WERI-Rb-1 (cell line): ENCODE results near the gene DNAH8.

Experiments
- DNase-seq: peaks from one replicate; pipeline ENCODE4 v3.0.0-alpha.2; 2020
- H3K27ac ChIP-seq: fragments of 250-450 bp; sonication (Bioruptor Pico); 2 replicates; pipeline ENCODE4 v1.5.1; 2020; ENCODE audit warnings: mild to moderate bottlenecking, moderate library complexity
- H3K27me3 ChIP-seq: fragments of 250-450 bp; sonication (Bioruptor Pico); 2 replicates; pipeline ENCODE4 v1.5.1; 2021; ENCODE audit warnings: mild to moderate bottlenecking, low read depth, moderate library complexity; ENCODE audit not compliant: insufficient read depth, severe bottlenecking
- H3K36me3 ChIP-seq: fragments of 250-450 bp; sonication (Bioruptor Pico); 2 replicates; pipeline ENCODE4 v1.5.1; 2020; ENCODE audit warnings: mild to moderate bottlenecking, moderate library complexity
- H3K4me3 ChIP-seq: 2 replicates; pipeline ENCODE4 v1.5.1; 2011; ENCODE audit warnings: low read depth, mild to moderate bottlenecking, control low read depth, low read length
- H3K9me3 ChIP-seq: fragments of 250-450 bp; sonication (Bioruptor Pico); 2 replicates; pipeline ENCODE4 v1.5.1; 2021; ENCODE audit warnings: mild to moderate bottlenecking, moderate library complexity; ENCODE audit not compliant: severe bottlenecking
- TF ChIP-seq, protein P1 (sequence below): IDR thresholded peaks from 2 replicates; pipeline ENCODE4 v1.5.1; 2011; ENCODE audit warnings: low read depth, mild to moderate bottlenecking, control low read depth, inconsistent platforms, low read length

Gene DNAH8

GRCh38 chr6:38716825-38717224, 1.7 kb downstream of the DNAH8 start:
- no peak for DNase-seq
- Histone ChIP-seq H3K27ac (no peak overlapping the region), H3K36me3 (no peaks in the 10 kb centered on the region), H3K4me3 (no peak overlapping the region), H3K9me3 (no peaks in the 10 kb centered on the region), H3K27me3 (no peaks in the 10 kb centered on the region)
- TF ChIP-seq, protein P1, sequence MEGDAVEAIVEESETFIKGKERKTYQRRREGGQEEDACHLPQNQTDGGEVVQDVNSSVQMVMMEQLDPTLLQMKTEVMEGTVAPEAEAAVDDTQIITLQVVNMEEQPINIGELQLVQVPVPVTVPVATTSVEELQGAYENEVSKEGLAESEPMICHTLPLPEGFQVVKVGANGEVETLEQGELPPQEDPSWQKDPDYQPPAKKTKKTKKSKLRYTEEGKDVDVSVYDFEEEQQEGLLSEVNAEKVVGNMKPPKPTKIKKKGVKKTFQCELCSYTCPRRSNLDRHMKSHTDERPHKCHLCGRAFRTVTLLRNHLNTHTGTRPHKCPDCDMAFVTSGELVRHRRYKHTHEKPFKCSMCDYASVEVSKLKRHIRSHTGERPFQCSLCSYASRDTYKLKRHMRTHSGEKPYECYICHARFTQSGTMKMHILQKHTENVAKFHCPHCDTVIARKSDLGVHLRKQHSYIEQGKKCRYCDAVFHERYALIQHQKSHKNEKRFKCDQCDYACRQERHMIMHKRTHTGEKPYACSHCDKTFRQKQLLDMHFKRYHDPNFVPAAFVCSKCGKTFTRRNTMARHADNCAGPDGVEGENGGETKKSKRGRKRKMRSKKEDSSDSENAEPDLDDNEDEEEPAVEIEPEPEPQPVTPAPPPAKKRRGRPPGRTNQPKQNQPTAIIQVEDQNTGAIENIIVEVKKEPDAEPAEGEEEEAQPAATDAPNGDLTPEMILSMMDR: no peak

GRCh38 chr6:38719358-38719757, 4.2 kb downstream of the DNAH8 start:
- Histone ChIP-seq H3K27me3 (no peaks in the 10 kb centered on the region), H3K9me3 (no peaks in the 10 kb centered on the region), H3K27ac (no peak overlapping the region), H3K36me3 (no peaks in the 10 kb centered on the region), H3K4me3 (no peak overlapping the region)
- TF ChIP-seq, protein P1: no peak
- no peak for DNase-seq

DNA sequence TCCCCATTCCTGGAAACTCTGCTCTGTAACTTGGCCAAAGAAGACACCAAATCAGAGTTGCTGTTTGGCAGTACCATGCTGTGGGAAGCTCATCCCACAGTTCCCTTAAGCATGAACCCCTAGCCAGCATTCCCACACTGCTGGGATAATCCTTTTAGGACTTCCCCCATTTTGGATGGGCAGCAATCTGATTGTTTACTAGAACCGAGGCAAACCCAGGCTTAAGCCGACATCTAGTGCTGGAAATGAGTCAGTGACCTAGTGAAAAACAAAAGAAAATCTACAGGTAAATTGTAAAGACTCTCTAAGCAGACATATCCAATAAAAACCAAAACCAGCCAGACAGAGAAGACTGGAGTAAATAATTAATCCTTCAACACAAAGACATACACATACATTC, 5.2 kb downstream of the DNAH8 start:
- TF ChIP-seq, protein P1: peak; percentile 52; the same call in 1 of the 2 replicates
- Histone ChIP-seq H3K27ac (no peak overlapping the region), H3K4me3 (no peak overlapping the region), H3K9me3 (no peaks in the 10 kb centered on the region), H3K27me3 (no peaks in the 10 kb centered on the region), H3K36me3 (no peaks in the 10 kb centered on the region)
- DNase-seq: peak; percentile 55

- H3K27ac ChIP-seq: no peak overlapping the region
- H3K27me3 ChIP-seq: no peaks in the 10 kb centered on the region
- TF ChIP-seq, protein P1: no peak
- no peak for DNase-seq
- no peaks in the 10 kb centered on the region for H3K36me3 ChIP-seq
- H3K4me3 ChIP-seq: no peak overlapping the region
- H3K9me3 ChIP-seq: no peaks in the 10 kb centered on the region
Observed at GRCh38 chr6:38722038-38722437, 6.9 kb downstream of the DNAH8 start.

GRCh38 chr6:38722727-38723334, 7.7 kb downstream of the DNAH8 start:
- no peaks in the 10 kb centered on the region for H3K36me3 ChIP-seq
- H3K27ac ChIP-seq: no peak overlapping the region
- H3K27me3 ChIP-seq: no peaks in the 10 kb centered on the region
- no peak for DNase-seq
- TF ChIP-seq, protein P1: no peak
- no peaks in the 10 kb centered on the region for H3K9me3 ChIP-seq
- no peak overlapping the region for H3K4me3 ChIP-seq

GRCh38 chr6:38723783-38724182, 8.7 kb downstream of the DNAH8 start:
- TF ChIP-seq, protein P1: no peak
- Histone ChIP-seq H3K27me3 (no peaks in the 10 kb centered on the region), H3K4me3 (no peak overlapping the region), H3K9me3 (no peaks in the 10 kb centered on the region), H3K27ac (no peak overlapping the region), H3K36me3 (no peaks in the 10 kb centered on the region)
- no peak for DNase-seq
